Neural progenitor cell (in vitro differentiated cells): ENCODE measurements around the gene CMPK2.

Experiments used
- EZH2 ChIP-seq: fragments of 200-600 bp; sonication (generic); IDR thresholded peaks from 2 replicates; pipeline ENCODE4 v1.6.1; 2017; ENCODE audit warnings: antibody characterized with exemption, mild to moderate bottlenecking, moderate library complexity
- EZH2phosphoT487 ChIP-seq: fragments of 200-600 bp; sonication (generic); IDR thresholded peaks from 2 replicates; pipeline ENCODE4 v1.6.1; 2017; ENCODE audit warnings: antibody characterized with exemption
- TF ChIP-seq, protein P1 (sequence below): fragments of 200-600 bp; sonication (generic); IDR thresholded peaks from 2 replicates; pipeline ENCODE4 v1.5.1; 2017; ENCODE audit warnings: antibody characterized with exemption, mild to moderate bottlenecking

DNA sequence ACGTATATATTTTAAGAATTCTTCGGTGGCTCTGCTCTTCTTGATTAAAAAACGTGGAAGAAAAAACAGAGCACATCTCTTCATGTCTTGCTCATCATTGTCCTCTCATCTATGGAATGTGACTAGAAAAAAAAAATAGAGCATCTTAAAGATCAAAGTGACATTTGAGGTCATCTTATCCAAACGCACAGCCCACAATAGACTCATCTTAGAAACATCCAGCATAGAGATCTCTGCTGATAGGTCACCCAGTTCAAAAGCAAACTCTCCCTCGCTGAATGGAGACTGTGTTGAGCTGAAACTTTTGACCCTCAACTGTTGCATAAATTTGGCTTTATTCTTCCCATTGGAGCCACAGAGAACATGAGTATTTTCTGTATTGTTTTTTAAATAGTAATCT lies 65.2 kb downstream of the CMPK2 start:
- no peak for TF ChIP-seq EZH2
- TF ChIP-seq, protein P1, sequence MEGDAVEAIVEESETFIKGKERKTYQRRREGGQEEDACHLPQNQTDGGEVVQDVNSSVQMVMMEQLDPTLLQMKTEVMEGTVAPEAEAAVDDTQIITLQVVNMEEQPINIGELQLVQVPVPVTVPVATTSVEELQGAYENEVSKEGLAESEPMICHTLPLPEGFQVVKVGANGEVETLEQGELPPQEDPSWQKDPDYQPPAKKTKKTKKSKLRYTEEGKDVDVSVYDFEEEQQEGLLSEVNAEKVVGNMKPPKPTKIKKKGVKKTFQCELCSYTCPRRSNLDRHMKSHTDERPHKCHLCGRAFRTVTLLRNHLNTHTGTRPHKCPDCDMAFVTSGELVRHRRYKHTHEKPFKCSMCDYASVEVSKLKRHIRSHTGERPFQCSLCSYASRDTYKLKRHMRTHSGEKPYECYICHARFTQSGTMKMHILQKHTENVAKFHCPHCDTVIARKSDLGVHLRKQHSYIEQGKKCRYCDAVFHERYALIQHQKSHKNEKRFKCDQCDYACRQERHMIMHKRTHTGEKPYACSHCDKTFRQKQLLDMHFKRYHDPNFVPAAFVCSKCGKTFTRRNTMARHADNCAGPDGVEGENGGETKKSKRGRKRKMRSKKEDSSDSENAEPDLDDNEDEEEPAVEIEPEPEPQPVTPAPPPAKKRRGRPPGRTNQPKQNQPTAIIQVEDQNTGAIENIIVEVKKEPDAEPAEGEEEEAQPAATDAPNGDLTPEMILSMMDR = no peak
- TF ChIP-seq EZH2phosphoT487 = no peak
